SK-N-DZ (cell line): ENCODE data around the gene HLCS.

ENCODE experiments used
- DNase-seq: peaks from one replicate; pipeline ENCODE4 v3.0.0-alpha.2; 2015; ENCODE audit warnings: low spot score

The HLCS gene

DNA sequence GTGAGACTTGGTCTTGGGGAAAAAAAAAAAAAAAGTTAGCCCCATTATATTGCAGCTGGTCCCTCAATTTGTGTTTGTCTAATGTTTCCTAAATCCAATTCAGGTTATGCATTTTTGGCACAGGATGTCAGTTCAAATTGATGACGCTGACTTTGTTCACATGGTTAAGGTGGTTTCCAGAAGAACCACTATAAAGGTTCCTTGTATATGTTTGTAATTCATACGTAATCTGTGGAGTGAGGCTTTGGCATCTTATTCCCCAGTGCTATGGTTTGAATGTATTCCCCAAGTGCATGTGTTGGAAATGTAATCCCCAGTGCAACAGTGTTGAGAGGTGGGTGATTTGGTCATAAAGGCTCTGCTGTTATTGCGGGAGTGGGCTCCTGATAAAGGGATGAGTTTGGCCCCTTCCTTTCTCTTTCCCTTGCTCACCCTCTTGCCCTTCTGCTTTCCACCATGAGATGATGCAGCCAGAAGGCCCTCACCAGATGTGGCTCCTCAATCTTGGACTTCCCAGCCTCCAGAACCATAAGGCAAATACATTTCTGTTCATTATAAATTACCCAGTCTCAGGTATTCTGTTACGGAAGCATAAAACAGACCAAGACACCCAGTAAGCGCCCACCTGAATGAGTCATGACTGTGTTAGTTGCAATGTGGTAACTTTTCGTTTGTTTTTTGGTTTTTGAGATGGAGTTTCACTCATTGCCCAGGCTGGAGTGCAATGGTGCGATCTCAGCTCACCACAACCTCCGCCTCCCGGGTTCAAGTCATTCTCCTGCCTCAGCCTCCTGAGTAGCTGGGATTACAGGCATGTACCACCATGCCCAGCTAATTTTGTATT is 19.5 kb upstream of the HLCS start:
- no peak for DNase-seq

DNA sequence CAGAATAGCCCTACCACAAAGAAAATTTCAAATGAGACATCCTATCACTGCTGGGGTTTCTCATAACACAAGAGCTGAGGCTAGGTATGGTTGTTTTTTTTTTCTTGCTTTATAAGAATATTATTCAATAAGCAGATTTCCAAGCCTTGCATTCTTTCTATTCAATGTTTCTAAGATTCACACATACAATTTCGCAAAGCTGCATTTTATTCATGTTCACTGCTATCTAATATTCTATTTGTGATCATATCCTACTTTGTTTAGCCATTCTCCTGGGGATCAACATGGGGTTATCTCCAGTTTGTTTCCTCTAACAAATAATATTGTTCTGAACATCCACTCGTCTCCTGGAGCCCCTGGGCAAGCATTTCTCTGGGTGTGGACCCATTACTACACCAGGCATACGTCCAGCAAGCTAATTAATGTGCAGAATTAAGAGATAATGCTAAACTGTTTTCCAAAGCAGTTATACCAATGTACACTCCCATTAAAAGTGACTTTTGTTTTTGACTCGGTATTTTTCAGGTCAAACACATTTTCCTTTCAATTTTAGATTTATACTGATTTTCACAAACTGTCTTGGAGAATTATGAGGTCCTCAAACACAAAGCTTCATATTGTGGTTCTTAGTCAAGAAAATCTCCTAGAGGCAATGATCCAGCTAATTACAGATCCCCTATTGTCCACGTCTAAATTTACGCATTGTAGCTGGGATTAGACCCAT is 15.7 kb upstream of the HLCS start:
- no peak for DNase-seq

DNA sequence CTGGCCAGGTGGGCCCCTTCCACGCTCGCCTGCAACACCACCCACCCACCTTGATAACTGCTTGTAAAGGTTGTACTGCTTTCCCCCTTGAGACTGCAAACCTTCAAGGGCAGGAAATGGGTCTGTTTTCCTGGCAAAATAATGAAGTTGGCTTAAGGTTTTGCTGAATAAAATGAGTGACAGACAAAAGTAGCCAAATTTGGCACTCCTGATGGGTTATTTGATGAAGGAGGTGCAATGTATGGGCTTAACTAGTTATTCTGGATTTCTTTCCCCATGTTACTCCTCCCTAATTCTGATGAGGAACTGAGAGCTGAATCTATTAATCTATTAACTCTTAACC is 14.6 kb upstream of the HLCS start:
- DNase-seq, result no peak

DNA sequence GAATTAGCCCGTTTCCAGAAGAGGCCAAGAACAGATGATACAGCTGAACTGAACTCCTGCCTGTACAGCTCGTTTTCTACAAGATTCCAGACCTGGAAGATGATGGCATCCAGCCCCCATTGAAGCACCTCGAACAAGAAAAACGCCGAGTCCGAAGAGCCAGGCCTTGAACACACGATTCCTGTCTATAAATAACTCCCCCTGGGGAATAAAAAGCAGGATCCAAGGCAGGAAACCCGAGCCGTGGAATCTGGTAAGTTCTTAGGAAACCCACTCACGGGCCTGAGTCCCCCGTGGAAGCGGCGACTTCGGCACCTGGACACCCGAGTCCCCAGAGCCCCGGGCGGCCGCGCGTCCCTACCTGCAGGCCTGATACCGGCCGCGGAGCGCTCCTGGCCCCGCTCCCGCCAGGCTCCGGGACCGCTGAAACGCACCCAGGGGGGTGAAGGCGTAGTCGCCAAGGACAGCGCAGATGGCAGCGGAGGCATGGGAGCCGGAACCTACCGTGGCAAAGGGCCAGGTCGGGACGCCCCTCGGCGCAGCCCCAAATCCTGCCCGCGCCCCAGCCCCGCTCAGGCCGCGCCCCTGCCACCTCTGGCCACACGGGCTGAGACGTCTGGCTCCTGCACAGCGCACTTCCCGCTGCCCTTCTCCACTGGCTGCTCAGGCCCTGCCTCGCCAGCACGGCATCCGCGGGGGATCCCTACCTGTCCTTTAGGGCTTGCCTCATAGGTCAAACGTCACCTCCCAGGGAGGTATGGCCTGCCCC is 14.0 kb upstream of the HLCS start:
- no peak for DNase-seq

DNA sequence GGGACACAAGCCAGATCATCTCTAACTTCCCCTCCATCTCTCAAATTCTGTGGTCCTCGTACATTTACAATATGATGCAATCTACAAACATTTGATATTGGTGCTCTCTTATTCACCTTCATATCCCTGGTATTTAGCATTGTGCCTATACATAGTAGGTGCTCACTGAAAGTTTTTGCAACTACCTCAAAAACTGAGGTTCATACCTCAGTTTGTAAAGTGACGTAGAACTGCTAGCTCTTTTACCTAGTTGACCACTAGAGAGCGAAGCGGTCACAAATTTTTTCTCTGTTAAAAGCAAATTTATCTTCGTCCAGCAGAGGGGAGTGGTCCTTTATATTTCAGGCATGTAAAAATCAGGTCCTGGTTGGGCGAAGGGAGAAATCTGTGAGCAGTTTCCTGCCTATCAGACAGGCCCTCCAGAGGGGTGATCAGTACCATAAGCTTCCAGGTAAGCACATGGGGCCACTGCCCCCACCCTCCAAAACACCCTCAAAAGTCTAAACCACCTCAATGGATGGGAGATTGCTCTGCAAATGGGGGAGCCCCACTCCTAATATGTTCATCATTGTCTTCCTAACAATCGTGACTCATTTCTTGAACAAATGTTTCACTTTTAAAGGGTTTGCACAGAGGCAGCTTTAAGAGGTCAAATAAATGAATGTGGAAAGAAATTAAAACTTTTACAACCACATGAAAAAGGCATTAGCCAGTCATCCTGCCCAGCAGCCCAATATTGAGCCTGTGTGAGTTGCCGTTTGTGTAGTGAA is 10.6 kb upstream of the HLCS start:
- DNase-seq, result peak; percentile 77

DNA sequence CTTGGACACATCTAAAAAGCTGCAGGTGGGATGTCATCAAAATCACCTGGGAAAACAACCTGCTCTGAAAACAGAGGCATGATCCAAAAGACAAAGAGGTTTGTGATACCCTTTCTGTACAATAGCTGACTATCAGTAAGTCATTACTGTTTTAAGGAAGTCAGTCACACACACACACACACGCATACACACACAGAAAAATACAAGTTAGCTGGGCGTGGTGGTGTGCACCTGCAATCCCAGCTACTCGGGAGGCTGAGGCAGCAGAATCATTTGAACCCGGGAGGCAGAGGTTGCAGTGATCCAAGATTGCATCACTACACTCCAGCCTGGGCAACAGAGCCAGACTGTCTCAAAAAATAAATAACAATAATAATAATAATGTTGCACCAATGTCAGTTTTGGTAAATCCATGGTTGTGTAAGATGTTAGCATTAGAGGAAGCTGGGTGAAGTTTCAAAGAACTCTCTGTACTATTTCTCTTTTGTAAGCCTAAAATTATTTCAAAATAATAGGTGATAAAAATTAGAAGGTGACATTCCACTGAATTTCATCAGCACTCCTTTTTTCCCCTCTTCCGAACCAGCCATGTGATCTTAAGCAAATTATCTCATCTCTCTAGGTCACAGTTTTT is 9.9 kb upstream of the HLCS start:
- DNase-seq, result no peak

DNA sequence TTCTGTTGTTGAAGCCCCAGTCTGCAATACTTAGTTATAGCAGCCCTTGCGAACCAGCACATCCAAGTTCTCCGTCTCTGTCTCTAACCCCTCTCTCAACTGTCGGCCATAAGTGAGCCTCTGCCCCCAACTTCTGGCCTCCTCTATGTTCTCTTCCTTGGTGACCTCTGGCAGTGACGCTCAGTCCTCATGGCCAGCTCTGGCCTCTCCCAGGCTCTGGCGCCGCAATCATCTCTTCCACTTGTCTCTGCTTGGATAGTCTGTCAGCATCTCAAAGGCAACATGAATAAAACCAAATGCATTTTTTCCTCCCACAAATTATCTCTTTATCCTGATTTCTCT is 8.4 kb upstream of the HLCS start:
- DNase-seq, result no peak

DNA sequence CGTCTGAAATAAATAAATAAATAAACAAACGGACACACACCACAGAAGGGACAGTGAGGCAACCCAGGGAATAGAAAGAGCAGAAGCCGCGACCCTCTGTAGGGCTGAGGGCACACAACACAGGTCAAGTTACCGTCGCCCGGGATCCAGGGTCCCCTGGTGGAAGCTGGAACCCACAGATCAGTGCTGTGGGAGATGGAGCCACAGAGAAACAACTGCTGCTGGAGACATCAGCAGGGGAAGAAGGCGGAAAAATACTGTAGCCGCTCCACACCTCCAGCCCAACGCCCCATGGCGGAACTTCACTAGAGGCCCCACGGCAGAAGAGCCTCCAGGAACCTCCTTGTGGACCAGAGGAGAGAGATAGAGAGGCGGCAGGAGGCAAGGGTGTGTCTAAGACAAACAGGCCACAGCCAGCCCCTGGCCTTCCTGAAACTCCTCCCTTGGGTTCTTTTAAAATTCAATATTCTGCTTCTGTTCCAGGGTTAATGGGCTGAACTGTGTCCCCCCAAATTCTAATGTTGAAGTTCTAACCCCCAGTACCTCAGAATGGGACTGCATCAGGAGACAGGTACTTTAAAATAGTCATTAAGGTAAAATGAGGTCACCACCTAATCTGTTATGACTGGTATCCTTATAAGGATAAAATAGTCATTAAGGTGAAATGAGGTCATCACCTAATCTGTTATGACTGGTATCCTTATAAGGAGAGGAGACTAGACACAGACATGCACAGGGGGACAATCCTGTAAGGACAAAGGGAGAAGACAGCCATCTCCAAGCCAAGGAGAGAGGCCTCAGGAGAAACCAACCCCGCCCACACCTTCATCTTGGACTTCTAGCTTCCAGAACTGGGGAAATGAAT is 7.7 kb upstream of the HLCS start:
- DNase-seq, result no peak

DNA sequence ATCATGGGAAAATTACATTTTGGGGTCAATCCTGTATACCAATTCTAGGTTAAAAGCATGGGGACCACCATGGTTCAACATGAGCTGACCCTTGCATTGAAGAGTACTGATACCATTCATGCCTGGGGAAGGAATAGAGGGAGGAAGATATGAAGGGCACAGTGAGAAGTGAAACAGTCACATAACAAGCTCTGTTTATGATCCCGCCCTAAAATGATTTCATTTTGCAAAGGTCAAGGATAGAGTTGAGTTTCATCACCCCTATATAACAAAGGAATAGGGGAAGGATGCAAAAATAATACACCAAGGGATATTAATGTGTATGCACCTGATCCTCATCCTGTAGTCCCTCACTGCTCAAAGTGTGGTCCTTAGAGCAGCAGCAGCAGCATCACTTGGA is 2.5 kb upstream of the HLCS start:
- no peak for DNase-seq

DNA sequence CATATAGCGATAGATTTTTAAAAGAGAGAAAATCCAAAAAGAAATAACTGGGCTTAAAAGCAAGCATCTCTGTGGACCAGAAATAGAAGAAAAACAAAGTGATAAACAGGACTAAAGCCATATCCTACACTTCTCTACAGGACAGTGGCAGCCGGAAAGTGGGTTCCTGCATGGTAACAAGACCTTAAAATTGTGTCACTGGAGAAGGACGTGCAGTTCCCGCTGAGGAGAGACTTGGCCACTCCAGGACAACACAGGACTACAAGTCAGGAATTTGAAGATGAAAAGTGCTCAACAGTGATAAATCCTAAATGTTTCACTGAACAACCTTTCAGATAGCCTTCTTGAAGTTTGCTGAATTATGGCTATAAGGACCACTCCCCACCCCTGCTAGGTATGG is 1.9 kb upstream of the HLCS start:
- no peak for DNase-seq

DNA sequence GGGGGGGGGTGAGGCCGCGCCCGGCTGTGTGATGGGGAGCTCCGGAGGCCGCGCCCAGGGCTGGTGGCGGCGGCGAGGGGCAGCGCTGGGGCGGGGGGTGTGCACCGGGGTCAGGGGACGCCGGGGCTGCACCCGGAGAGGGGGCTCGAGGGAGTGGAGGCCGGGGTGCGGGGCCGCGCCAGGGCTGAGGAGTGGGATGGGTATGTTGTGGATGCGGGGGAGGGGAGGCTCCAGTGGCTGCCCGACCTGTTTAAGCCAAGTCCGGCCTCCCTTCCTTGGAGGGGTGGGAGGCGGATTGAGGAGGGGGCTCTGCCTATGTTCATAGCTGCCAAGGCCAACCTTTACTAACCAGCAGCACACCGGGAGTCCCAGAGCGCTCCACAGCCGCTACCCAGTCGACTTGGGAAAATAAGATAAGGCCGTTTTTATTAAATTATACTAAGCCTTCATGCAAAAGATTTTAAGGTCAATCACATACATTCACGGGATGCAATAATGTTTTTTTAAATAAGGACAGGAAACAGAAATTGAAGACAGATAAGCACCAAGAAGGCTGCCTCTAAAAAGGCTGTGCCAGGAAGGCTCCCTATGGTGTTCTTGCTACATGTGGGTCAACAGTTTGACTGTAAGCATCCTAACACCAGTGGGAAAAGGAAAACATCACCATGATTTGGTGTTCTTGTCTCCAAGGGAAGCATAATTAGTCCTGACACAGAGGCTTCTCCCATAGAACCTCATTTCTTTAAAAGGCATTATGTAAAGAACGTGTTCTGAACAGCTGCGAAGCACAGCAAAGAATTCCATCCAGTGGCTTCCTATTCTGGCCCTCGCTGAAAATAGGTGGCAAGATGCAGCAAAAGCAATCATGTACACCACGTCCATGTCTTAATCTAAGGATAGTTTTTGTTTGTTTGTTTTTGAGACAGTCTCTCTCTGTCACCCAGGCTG is 626 bp upstream of the HLCS start:
- DNase-seq, result peak; percentile 65

DNA sequence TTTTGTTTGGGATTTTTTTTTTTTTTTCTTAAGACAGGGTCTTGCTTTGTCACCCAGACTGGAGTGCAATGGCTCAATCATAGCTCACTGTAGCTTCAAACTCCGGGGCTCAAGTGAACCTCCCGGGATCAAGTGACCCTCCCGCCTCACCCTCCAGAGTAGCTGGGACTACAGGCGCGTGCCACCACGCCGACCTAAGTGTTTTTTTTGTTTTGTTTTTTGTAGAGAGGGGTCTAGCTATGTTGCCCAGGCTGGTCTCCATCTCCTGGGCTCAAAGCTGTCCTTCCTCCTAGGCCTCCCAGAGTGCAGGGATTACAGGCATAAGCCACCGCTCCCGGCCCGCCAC is 776 bp downstream of the HLCS start:
- no peak for DNase-seq

DNA sequence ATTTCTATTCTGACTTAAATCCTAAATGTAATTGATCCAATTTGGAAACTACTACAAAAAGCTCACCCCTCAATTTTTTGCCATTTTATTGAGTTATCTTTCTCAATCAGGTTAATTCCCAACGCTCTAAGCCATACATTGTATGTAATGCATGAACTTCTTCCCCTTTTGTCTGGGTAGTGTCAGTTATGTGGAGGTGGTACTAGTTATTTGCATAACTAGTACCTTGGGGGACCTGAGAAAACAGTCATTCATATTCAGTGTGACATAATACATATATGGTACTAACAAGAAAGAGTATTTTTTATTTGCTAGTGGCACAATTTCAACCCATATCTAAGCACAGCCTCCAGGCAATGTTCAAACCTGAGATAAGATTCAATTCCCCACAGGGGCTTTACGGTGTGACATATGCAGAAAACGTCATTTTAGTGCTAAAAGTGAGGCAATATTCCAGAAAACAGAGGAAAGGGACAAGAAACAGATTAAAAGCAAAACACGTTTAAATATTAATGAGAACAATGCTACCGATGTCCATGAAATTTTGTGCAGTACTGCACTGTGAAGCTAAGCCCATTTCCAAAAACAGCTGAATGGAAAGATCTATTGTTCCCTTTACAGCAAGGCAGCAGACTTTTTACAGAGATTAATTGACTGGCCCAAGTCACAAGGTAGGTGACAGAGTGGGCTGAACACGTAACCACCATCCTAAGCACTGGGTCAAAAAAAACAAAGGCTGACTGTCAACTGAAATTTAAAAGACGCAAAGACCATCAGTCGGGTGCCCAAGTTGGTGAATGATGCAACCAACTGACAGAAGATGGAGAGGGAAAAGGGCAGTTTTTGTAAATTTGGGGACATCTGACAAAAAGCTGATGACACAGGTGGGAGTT is 1.4 kb downstream of the HLCS start:
- no peak for DNase-seq

DNA sequence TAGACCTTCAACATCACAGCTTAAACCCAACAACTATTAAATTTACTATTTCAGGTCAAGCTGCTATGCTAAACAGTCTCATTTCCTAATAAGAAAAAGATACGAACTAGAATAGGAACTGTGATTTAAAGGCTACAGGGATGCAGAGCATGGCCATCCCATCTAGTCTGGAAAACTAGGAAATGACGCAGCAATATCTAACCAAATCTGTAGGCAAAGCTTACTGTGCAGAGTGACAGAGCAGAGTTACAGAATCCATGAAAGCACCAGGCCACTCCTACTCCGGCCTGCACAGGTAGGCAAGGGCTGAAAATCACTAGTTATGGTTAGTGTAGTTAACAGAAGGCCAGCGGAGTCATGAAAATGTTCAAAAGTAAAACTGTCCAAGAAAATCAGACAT is 2.1 kb downstream of the HLCS start:
- DNase-seq, result no peak

DNA sequence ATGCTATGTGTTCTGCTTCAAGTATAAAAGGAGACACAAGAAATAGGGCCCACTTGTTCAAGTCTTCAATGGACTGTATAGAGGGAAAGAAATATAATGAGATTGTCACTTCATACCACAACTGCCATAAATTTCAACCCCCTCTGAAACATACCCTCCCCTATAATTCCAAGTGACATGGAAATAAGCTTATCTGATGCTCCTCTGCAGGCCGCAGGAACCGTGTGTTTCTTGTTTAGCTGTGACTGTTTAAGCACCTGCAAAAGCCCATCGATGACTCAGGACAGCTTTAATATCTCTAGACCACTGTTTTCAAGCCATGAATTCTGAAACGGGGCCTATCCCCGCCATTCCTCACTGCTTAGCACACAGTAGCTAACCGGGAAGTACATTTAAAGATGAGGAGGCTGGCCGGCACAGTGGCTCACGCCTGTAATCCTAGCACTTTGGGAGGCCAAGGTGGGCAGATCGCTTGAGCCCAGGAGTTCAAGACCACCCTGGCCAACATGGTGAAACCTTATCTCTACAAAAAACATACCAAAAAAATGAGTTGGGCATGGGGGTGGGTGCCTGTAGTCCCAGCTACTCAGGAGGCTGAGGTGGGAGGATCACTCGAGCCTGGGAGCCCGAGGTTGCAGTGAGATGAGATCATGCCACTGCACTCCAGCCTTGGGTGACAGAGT is 4.2 kb downstream of the HLCS start:
- peak; percentile 64 for DNase-seq

DNA sequence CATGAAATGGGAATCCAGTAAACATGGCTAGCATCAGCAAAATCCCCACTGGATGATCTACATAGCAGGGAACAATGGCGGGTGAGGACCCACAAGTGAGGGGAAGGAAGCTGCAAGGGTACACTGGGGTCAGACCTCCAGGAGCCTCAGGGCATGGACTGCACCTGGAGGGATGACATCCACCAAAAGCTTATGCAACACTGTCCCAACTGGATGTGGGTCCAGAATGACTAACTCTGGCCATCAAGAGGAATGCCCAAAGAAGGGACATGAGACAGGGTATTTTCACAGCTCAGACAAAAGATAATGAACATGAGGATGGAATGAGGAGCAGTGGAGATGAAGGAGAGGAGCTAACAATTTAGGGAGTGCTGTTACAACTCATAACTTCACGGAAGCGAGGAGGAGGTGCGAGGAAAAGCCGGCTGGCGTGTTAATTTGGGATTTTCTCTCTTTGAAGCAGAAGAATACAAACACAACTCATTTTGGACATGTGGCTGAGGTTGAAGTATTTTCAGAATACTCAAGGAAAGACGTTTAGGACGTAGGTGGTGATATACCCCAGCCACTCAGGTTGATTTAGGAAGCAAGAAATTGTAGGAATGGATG is 5.7 kb downstream of the HLCS start:
- DNase-seq, result no peak
